HL-60/S4 treated with phorbol 12-myristate 13-acetate at 8.2 ng/mL for 4 days and 3 days (cell line): Measurements from ENCODE around the gene CNGA1.
"Not testable (repeated sequence)": the region's sequence is repeated elsewhere in the genome, so short reads cannot be mapped to it uniquely, and the experiment has no call there.

Source experiments
- in situ Hi-C: fragments of 300-500 bp; cut with MboI; formaldehyde crosslinking; loops from 2 replicates; pipeline ENCODE4 v1.15.0; 2022; ENCODE audit warnings: low sequenced_read_pairs

Gene CNGA1

GRCh38 chr4:48031802-48032525 is 15.5 kb upstream of the CNGA1 start:
- in situ Hi-C loops: no loop called here

GRCh38 chr4:48030470-48030869 is 14.0 kb upstream of the CNGA1 start:
- in situ Hi-C loops: no loop called here

GRCh38 chr4:48028696-48029095 is 12.2 kb upstream of the CNGA1 start:
- in situ Hi-C loops: no loop called here

GRCh38 chr4:48027653-48028052 is 11.2 kb upstream of the CNGA1 start:
- in situ Hi-C loops: no loop called here

GRCh38 chr4:48025005-48025404 is 8.5 kb upstream of the CNGA1 start:
- in situ Hi-C loops: no loop called here

- in situ Hi-C loops: no loop called here
Measured at GRCh38 chr4:48024522-48024921, 8.0 kb upstream of the CNGA1 start.

- in situ Hi-C loops: no loop called here
Measured at GRCh38 chr4:48022192-48022799, 5.8 kb upstream of the CNGA1 start.

- in situ Hi-C loops: no loop called here
Measured at GRCh38 chr4:48021100-48021499, 4.6 kb upstream of the CNGA1 start.

- in situ Hi-C loops: no loop called here
Measured at GRCh38 chr4:48018112-48018511, 1.6 kb upstream of the CNGA1 start.

GRCh38 chr4:48017108-48017571 is 659 bp upstream of the CNGA1 start:
- in situ Hi-C loops: no loop called here

- in situ Hi-C loops: no loop called here
Measured at GRCh38 chr4:48015678-48016077, 803 bp downstream of the CNGA1 start.

- in situ Hi-C loops: no loop called here
Measured at GRCh38 chr4:48015216-48015615, 1.3 kb downstream of the CNGA1 start.

GRCh38 chr4:48012824-48013223 is 3.7 kb downstream of the CNGA1 start:
- in situ Hi-C loops: no loop called here

- in situ Hi-C loops: no loop called here
Measured at GRCh38 chr4:48011722-48012121, 4.8 kb downstream of the CNGA1 start.

GRCh38 chr4:48010906-48011305 is 5.6 kb downstream of the CNGA1 start:
- in situ Hi-C loops: not testable (repeated sequence)

- in situ Hi-C loops: no loop called here
Measured at GRCh38 chr4:48008021-48008596, 8.4 kb downstream of the CNGA1 start.

- in situ Hi-C loops: no loop called here
Measured at GRCh38 chr4:48005781-48006180, 10.7 kb downstream of the CNGA1 start.

GRCh38 chr4:48003568-48003967 is 12.9 kb downstream of the CNGA1 start:
- in situ Hi-C loops: not testable (repeated sequence)

- in situ Hi-C loops: no loop called here
Measured at GRCh38 chr4:48002267-48002666, 14.2 kb downstream of the CNGA1 start.

GRCh38 chr4:47996021-47996420 is 20.5 kb downstream of the CNGA1 start:
- in situ Hi-C loops: no loop called here

- in situ Hi-C loops: not testable (repeated sequence)
Measured at GRCh38 chr4:47992475-47992874, 24.0 kb downstream of the CNGA1 start.

- in situ Hi-C loops: no loop called here
Measured at GRCh38 chr4:47990145-47990544, 26.3 kb downstream of the CNGA1 start.
